ENCODE results near the gene ZFP90. TPM values are rescaled to one million over a fixed set of nuclear protein-coding genes. Genes with fewer than 3 reads are reported as not detected.

The ZFP90 gene
- total and polyA plus RNA-seq, 4 donors, result 2.1 to 18.9 (median 5.6) TPM

GRCh38 chr16:68508013-68508412, 31.1 kb upstream of the ZFP90 start:
- 84% methylated on average over 8 of the region's 8 CpGs for WGBS
- TF ChIP-seq MAX (IDR thresholded peaks at IDR 0.05) (no peak), HNF4A (conservative IDR thresholded peaks at IDR 0.05) (no peak), GABPA (IDR thresholded peaks at IDR 0.05 in 1 of 2, conservative IDR thresholded peaks at IDR 0.05 in 1 of 2) (no peak), CTCF (IDR thresholded peaks at IDR 0.05; ENCODE audit: low read depth, low read length, missing input control) (no peak)
- H3K4me1 ChIP-seq (ENCODE audit: control insufficient read depth in 4 of 4, insufficient read depth in 4 of 4, low read length in 3 of 4), result peaks cover 0 to 4% (median 1%) of the 10 kb centered on the region in 4 donors
- no peaks in the 10 kb centered on the region for H3K27me3 ChIP-seq (ENCODE audit: control insufficient read depth in 4 of 4, insufficient read depth in 4 of 4, low read length in 3 of 4)
- no peak overlapping the region for H3K4me3 ChIP-seq (ENCODE audit: low read depth in 1 of 3, low read length in 3 of 3)
- H3K9ac ChIP-seq (ENCODE audit: low read depth in 1 of 2, low read length in 2 of 2), result no peak overlapping the region
- H3K9me3 ChIP-seq (ENCODE audit: control insufficient read depth in 4 of 4, low read length in 3 of 4), result no peaks in the 10 kb centered on the region
- no peaks in the 10 kb centered on the region for H3K36me3 ChIP-seq (ENCODE audit: control insufficient read depth in 4 of 4, insufficient read depth in 3 of 4, low read depth in 1 of 4, low read length in 3 of 4)
- DNase-seq (ENCODE audit: low spot score), result no peak
- no peak overlapping the region for H3K27ac ChIP-seq (ENCODE audit: low read depth in 1 of 2, low read length in 2 of 2)

- DNase-seq (ENCODE audit: low spot score), result no peak
- H3K9me3 ChIP-seq (ENCODE audit: control insufficient read depth in 4 of 4, low read length in 3 of 4), result no peaks in the 10 kb centered on the region
- no peaks in the 10 kb centered on the region for H3K36me3 ChIP-seq (ENCODE audit: control insufficient read depth in 4 of 4, insufficient read depth in 3 of 4, low read depth in 1 of 4, low read length in 3 of 4)
- TF ChIP-seq REST (IDR thresholded peaks at IDR 0.05) (no peak), GABPA (IDR thresholded peaks at IDR 0.05 in 1 of 2, conservative IDR thresholded peaks at IDR 0.05 in 1 of 2) (no peak), NR2F2 (IDR thresholded peaks at IDR 0.05) (no peak), ZBTB33 (IDR thresholded peaks at IDR 0.05) (no peak), HNF4A (conservative IDR thresholded peaks at IDR 0.05) (no peak), RAD21 (IDR thresholded peaks at IDR 0.05) (no peak), ATF3 (IDR thresholded peaks at IDR 0.05) (no peak), MAX (IDR thresholded peaks at IDR 0.05) (no peak), FOXA1 (IDR thresholded peaks at IDR 0.05) (no peak), TAF1 (conservative IDR thresholded peaks at IDR 0.05) (no peak), HNF4G (IDR thresholded peaks at IDR 0.05) (no peak)
- no peaks in the 10 kb centered on the region for H3K27me3 ChIP-seq (ENCODE audit: control insufficient read depth in 4 of 4, insufficient read depth in 4 of 4, low read length in 3 of 4)
- H3K9ac ChIP-seq (ENCODE audit: low read depth in 1 of 2, low read length in 2 of 2), result no peak overlapping the region
- H3K4me3 ChIP-seq (ENCODE audit: low read depth in 1 of 3, low read length in 3 of 3), result no peak overlapping the region
- WGBS, result 90% methylated on average over 7 of the region's 7 CpGs
- no peak overlapping the region for H3K27ac ChIP-seq (ENCODE audit: low read depth in 1 of 2, low read length in 2 of 2)
- H3K4me1 ChIP-seq (ENCODE audit: control insufficient read depth in 4 of 4, insufficient read depth in 4 of 4, low read length in 3 of 4), result peaks cover 0 to 4% (median 1%) of the 10 kb centered on the region in 4 donors
Measured at GRCh38 chr16:68508641-68509240, 30.4 kb upstream of the ZFP90 start.
